Epidermal melanocyte (primary cell): Measurements from ENCODE around the gene ZNF350.
"Not testable (repeated sequence)": the region's sequence is repeated elsewhere in the genome, so short reads cannot be mapped to it uniquely, and the experiment has no call there.

Source experiments
- DNase-seq: peaks from one replicate; pipeline ENCODE4 v3.0.0; 2011; ENCODE audit warnings: low spot score; ENCODE audit not compliant: insufficient read length

ZNF350 gene

DNA sequence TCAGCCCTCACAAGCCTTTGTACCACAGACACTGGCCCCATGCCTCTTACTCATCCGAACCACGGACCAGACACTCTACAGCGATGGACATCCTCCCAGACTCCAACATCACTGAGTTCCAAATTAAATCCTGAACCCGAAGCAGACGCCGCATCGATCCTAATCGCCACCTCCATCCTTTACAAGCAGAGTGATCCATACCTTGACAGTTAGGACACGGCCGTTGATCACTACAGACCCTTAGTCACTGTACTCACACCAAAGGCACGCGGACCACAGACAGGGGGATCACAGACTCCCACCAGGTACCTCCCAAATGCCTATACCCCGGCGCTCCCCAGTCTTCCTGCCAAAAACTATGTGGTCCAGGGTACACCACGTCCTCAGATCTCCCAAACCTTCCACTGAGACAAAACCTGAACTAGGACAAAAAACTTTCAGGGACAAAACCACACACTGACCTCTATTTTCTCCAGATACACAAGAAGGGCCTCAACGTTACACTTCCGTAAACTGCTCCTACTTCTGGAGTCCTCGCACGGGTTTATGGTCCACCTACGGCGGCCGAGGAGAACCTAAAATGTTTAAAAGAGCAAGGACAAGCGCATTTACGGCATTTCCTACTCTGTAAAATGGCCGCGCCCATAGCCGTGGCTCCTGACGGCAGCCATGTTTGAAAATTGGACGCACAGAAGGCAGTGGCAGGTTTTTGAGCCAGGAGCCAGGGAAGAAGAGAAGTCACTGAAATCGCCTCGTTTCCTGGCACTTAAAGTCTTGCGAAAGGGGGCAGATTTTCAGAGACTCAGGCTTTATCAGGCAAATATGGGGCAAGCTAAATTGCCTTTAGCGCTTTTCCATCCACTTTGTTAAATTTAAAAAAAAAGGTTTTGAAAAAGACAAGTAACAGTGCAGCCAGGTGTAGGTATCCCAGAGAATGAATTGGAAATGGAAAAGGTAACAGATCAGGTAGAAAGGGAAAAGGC lies at the start of gene ZNF350:
Gene ZNF350, minus strand, starts transcription at position 532 of the 983 bp plus-strand sequence. CDS start 12,480 bp downstream, outside the sequence.
- peak; percentile 91 for DNase-seq

DNA sequence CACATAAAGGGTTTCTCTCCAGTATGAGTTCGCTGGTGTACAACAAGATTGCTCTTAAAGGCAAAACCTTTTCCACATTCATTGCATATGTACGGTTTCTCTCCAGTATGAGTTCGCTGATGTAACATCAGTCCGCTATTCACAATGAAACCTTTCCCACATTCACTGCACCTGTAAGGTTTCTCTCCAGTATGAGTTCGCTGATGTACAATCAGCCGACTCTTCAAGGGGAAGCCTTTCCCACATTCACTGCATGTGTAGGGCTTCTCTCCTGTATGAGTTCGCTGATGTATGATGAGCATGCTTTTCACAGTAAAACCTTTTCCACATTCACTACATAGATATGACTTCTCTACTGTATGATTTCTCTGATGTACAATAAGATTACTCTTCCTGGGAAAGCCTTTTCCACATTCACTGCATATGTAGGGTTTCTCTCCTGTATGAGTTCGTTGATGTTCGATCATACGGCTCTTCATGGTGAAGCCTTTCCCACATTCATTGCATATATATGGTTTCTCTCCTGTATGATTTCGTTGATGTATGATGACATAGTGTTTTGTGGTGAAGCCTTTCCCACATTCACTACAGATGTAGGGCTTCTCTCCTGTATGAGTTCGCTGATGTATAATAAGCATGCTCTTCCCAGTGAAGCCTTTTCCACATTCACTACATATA lies 47.5 kb upstream of the ZNF350 start:
- DNase-seq = no peak

GRCh38 chr19:52028780-52029123 lies 42.1 kb upstream of the ZNF350 start:
- DNase-seq = peak; percentile 23

- peak; percentile 82 for DNase-seq
Observed at GRCh38 chr19:52028027-52028779, 41.6 kb upstream of the ZNF350 start, which contains the start of gene ZNF614. TSS of gene ZNF614 (minus strand) at chr19:52028379. CDS start at chr19:52025745, 2,634 bp downstream.

DNA sequence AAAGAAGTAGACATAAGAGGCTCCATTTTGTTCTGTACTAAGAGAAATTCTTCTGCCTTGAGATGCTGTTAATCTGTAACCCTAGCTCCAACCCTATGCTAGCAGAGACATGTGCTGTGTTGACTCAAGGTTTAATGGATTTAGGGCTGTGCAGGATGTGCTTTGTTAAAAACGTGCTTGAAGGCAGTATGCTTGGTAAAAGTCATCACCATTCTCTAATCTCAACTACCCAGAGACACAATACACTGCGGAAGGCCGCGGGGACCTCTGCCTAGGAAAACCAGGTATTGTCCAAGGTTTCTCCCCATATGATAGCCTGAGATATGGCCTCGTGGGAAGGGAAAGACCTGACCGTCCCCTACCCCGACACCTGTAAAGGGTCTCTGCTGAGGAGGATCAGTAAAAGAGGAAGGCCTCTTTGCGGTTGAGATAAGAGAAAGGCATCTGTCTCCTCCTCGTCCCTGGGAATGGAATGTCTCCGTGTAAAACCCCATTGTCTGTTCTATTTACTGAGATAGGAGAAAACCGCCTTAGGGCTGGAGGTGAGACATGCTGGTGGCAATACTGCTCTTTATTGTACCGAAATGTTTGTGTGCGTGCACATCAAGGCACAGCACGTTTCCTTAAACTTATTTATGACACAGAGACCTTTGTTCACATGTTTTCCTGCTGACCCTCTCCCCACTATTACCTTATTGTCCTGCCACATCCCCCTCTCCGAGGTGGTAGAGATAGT lies 39.8 kb upstream of the ZNF350 start:
- not testable (repeated sequence) for DNase-seq

GRCh38 chr19:52024478-52024877 lies 37.8 kb upstream of the ZNF350 start:
- DNase-seq = not testable (repeated sequence)

DNA sequence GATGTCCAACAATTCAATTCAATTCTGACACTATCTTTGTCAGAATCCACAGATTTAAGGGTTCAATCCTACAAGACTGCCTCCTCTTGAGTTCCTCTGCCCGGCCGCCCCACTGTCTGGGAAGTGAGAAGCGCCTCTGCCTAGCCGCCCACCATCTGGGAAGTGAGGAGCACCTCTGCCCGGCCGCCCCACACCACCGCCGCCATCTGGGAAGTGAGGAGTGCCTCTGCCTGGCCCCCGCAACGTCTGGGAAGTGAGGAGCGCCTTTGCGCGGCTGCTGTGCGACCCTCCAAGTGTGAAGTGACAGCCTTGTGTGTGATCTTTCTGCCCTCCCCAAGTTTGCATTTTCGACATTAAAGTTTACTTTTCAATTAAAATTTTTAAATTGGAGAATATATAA lies 35.6 kb upstream of the ZNF350 start:
- DNase-seq = no peak

DNA sequence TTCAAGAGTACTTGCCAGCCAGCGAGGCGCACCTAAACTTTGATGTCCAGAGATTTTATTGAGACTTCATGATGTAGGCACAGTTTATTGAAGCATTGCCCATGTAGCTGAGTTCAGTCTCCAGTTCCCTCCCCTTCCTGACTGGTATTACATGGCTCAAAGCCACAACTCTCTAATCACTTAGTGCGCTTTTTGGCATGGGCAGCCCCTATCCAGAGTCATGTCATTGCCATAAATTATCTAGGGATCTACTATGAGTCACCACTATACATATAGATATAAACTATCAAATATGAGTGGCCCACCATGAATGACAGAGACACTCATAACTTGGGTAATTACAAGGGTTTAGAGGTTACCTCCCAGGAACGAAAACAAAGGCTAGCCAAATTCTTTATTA lies 33.9 kb upstream of the ZNF350 start:
- no peak for DNase-seq

DNA sequence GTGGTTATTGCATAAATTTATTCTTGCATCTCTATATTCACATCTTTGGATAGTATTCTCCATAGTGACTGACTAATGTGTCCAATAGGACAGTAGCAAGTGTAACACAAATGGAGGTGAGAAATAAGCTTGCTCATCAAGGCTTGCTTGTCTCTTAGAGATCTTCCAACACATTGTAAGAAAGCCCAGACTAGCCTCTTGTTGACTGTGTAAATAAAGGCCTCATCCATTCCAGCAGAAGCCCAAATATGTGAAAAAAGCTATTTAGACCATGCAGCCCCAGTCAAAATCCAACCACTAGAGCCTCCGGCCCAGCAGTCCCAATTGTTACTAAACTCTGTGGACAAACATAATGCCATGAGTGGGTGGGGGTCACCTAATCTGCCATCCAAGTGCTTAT lies 24.0 kb upstream of the ZNF350 start:
- DNase-seq = no peak

- DNase-seq = peak; percentile 58
Observed at GRCh38 chr19:52007806-52008557, 21.3 kb upstream of the ZNF350 start, which contains the start of gene ZNF615. TSS of gene ZNF615 (minus strand) at chr19:52008211. CDS start at chr19:52003711, 4,500 bp downstream.

DNA sequence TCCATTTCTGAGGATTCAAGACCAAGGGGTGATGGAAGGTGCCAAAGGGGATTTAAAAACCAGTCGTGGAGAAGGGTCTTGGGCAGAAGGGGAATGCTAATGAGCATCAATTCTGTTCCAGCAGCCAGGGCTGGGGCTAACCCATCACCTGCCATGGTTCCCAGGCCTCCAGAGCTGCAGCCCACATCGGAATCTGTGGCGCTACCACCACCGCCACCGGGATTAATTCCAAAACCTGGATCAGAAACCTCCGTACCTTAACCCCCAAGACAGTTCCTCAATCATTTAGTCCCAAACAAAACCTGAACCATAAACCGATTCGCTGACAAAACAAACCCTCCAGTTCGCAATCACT lies 20.8 kb upstream of the ZNF350 start:
- no peak for DNase-seq

DNA sequence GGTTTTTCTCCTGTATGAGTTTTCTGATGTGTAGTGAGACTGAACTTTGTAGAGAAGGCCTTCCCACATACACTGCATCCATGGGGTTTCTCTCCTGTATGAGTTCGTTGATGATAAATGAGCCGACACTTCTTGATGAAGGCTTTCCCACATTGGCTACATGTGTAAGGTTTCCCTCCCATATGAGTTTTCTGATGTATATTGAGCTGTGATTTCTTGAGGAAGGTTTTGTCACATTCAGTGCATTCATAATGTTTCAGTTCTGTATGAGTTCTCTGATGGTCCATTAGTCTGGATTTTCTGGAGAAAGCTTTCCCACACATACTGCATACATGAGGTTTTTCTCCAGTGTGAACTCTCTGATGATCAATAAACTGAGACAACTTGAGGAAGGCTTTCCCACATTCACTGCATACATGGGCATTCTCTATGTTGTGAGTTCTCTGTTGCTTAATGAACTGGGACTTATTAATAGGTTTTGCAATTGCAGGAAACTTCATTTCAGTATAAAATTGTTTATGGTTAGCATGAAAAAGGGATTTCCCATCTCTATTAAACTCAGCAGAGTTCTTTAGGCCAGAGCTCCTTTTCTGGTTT lies 7.5 kb upstream of the ZNF350 start:
- DNase-seq = no peak

DNA sequence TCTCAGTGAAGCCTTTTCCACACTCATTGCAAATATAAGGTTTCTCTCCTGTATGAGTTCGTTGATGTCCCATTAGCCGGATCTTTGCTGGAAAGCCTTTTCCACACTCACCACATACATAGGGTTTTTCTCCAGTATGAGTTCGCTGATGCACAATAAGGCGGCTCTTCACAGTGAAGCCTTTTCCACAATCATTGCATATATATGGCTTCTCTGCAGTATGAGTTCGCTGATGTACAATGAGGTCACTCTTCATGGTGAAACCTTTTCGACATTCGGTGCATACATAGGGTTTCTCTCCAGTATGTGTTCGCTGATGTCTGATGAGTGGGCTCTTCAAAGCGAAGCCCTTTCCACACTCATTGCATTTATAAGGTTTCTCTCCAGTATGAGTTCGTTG lies 6.8 kb upstream of the ZNF350 start:
- DNase-seq = no peak

GRCh38 chr19:51983361-51983760 lies 3.3 kb downstream of the ZNF350 start:
- no peak for DNase-seq

DNA sequence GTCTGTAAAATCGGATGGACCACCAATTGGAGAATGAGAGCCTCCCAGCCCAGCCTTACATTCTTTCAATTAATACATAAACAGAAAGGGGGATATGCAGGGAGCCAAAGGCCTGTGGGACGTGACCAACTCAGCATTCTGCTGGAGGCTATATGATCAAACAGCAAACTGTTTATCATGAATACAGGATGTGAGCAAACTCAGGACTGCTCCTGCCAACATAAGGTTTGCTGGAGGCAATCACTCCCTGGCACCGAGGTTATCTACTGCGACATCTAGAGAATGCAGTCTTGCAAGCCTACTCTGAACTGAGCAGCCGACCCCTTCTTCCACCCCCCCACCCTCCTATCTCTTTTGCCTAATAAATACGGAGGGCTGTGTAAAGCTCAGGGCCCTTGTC lies 5.7 kb downstream of the ZNF350 start:
- not testable (repeated sequence) for DNase-seq

- DNase-seq = no peak
Observed at GRCh38 chr19:51980116-51980736, 6.4 kb downstream of the ZNF350 start.

- no peak for DNase-seq
Observed at GRCh38 chr19:51978882-51979281, 7.8 kb downstream of the ZNF350 start.

DNA sequence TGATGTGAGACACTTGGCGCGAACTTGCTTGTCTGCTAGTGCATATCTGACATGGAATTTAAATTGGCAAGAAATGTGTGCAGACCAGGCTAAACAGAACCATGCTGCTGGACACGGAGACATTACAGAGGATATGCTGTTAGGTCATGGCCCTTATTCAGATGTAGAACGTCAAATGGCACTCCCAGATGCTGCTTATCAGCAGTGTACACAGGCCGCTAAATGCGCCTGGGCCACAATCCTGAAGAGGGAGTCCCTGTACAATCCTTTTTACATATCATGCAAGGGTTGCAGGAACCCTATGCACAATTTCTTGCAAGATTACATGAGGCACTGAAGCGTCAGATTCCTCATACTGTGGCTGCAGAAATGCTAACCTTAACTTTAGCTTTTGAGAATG lies 9.3 kb downstream of the ZNF350 start:
- DNase-seq = no peak

DNA sequence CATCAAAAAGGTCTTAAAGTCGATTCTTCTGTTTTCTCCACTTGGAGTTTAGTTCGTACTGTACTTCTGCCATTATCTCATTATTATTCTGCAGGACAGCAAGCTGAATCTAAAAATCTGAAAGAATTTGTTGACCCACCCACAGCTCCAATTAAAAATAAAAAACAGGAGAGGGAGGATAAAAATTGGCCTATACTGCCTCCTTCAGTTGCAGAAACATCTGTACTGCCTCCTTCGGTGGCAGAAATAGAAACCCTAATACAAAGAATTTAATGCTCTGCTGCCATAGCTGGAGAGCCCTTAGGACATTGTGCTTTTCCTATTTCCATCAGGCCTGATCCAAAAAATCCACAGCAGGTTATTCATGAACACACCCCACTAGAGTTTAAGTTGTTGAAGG lies 9.8 kb downstream of the ZNF350 start:
- no peak for DNase-seq
